ENCODE measurements around the gene B4GALT5. TPM values are rescaled to one million over a fixed set of nuclear protein-coding genes. Genes with fewer than 3 reads are reported as not detected.

B4GALT5 gene
- total and polyA plus RNA-seq, 10 donors = 3.9 to 79.0 (median 52.3) TPM

GRCh38 chr20:49590163-49591017 is 123.3 kb downstream of the B4GALT5 start:
- no peaks in the 10 kb centered on the region for H3K36me3 ChIP-seq
- WGBS, 5 donors = 67 to 74% (median 69%) methylated on average over 8 of the region's 8 CpGs

GRCh38 chr20:49589747-49590146 is 123.9 kb downstream of the B4GALT5 start:
- no peak overlapping the region for H3K4me3 ChIP-seq
- intact Hi-C loops (cut with DNase I; ENCODE audit: low total_unique reads) = no loop called here
- H3K27me3 ChIP-seq (replicated peaks in 1 of 7) = peaks cover 0 to 13% (median 0%) of the 10 kb centered on the region in 7 donors
- H3K27ac ChIP-seq = no peak overlapping the region
- H3K9me3 ChIP-seq = no peaks in the 10 kb centered on the region
- DNase-seq = no peak
- peaks cover 0 to 27% (median 10%) of the 10 kb centered on the region in 6 donors for H3K4me1 ChIP-seq
- H3K36me3 ChIP-seq = no peaks in the 10 kb centered on the region
- no peak for TF ChIP-seq POLR2AphosphoS5 (IDR thresholded peaks at IDR 0.05)
- no peak for TF ChIP-seq POLR2A (IDR thresholded peaks at IDR 0.05)
- no peak for TF ChIP-seq CTCF (IDR thresholded peaks at IDR 0.05 in 8 of 11, conservative IDR thresholded peaks at IDR 0.05 in 3 of 11)
- 90 to 94% (median 93%) methylated on average over 6 of the region's 6 CpGs for WGBS, 5 donors

More at GRCh38 chr20:49590163-49591017, 123.3 kb downstream of the B4GALT5 start:
- DNase-seq = no peak
- Histone ChIP-seq H3K27ac (no peak overlapping the region), H3K4me1 (peaks cover 0 to 33% (median 13%) of the 10 kb centered on the region in 6 donors), H3K27me3 (replicated peaks in 1 of 7) (peaks cover 0 to 11% (median 0%) of the 10 kb centered on the region in 7 donors), H3K4me3 (no peak overlapping the region), H3K9me3 (no peaks in the 10 kb centered on the region)
- TF ChIP-seq POLR2A (IDR thresholded peaks at IDR 0.05) = no peak
- TF ChIP-seq CTCF (IDR thresholded peaks at IDR 0.05 in 8 of 11, conservative IDR thresholded peaks at IDR 0.05 in 3 of 11) = no peak
- TF ChIP-seq POLR2AphosphoS5 (IDR thresholded peaks at IDR 0.05) = no peak
- intact Hi-C loops (cut with DNase I; ENCODE audit: low total_unique reads) = no loop called here

- TF ChIP-seq CTCF (IDR thresholded peaks at IDR 0.05 in 8 of 11, conservative IDR thresholded peaks at IDR 0.05 in 3 of 11) (no peak), POLR2A (IDR thresholded peaks at IDR 0.05) (no peak), POLR2AphosphoS5 (IDR thresholded peaks at IDR 0.05) (no peak)
- DNase-seq = no peak
- peaks cover 0 to 13% (median 0%) of the 10 kb centered on the region in 7 donors for H3K27me3 ChIP-seq (replicated peaks in 1 of 7)
- H3K27ac ChIP-seq = no peak overlapping the region
- WGBS, 5 donors = 71 to 89% (median 78%) methylated on average over 10 of the region's 10 CpGs
- peaks cover 0 to 22% (median 0%) of the 10 kb centered on the region in 6 donors for H3K4me1 ChIP-seq
- H3K36me3 ChIP-seq = no peaks in the 10 kb centered on the region
- H3K4me3 ChIP-seq = no peak overlapping the region
- H3K9me3 ChIP-seq = peaks cover 0 to 9% (median 7%) of the 10 kb centered on the region in 8 donors
- intact Hi-C loops (cut with DNase I; ENCODE audit: low total_unique reads) = no loop called here
Observed at GRCh38 chr20:49587111-49587570, 126.5 kb downstream of the B4GALT5 start.

- Histone ChIP-seq H3K9me3 (peaks cover 0 to 13% (median 10%) of the 10 kb centered on the region in 8 donors), H3K4me3 (no peak overlapping the region), H3K27me3 (replicated peaks in 1 of 7) (peaks cover 0 to 13% (median 0%) of the 10 kb centered on the region in 7 donors), H3K27ac (no peak overlapping the region), H3K4me1 (peaks cover 0 to 13% (median 0%) of the 10 kb centered on the region in 6 donors), H3K36me3 (no peaks in the 10 kb centered on the region)
- 82 to 92% (median 92%) methylated on average over 9 of the region's 9 CpGs for WGBS, 5 donors
- intact Hi-C loops (cut with DNase I; ENCODE audit: low total_unique reads) = no loop called here
- no peak for DNase-seq
- no peak for TF ChIP-seq CTCF (IDR thresholded peaks at IDR 0.05 in 8 of 11, conservative IDR thresholded peaks at IDR 0.05 in 3 of 11)
- TF ChIP-seq POLR2A (IDR thresholded peaks at IDR 0.05) = no peak
- TF ChIP-seq POLR2AphosphoS5 (IDR thresholded peaks at IDR 0.05) = no peak
Observed at GRCh38 chr20:49585585-49586245, 128.0 kb downstream of the B4GALT5 start.

All from spleen (tissue), 11 donors.